Breast epithelium (tissue), 4 donors: ENCODE data around the gene ADGRF4. TPM values are rescaled to one million over a fixed set of nuclear protein-coding genes. Genes with fewer than 3 reads are reported as not detected.

Source experiments
- DNase-seq, 2 donors: peaks; one replicate each; pipeline ENCODE4 v3.0.0-alpha.2; 2019; ENCODE audit warnings: low spot score in 2 of 2
- H3K27ac ChIP-seq, 2 donors: fragments of 200-600 bp; sonication (generic) in 1 of 2; one replicate each; pipeline ENCODE4 v1.5.1; 2016 to 2019; ENCODE audit warnings: mild to moderate bottlenecking in 1 of 2
- H3K27me3 ChIP-seq, 2 donors: fragments of 200-600 bp; sonication (generic) in 1 of 2; one replicate each; pipeline versions ENCODE4 v1.5.1 to v1.6.0; 2017 to 2019; ENCODE audit warnings: control low read depth in 1 of 2, mild to moderate bottlenecking in 1 of 2
- H3K36me3 ChIP-seq: fragments of 200-600 bp; one replicate; pipeline ENCODE4 v1.5.1; 2019
- H3K4me1 ChIP-seq, 2 donors: fragments of 200-600 bp; sonication (generic); one replicate each; pipeline ENCODE4 v1.5.1; 2016 to 2019; ENCODE audit warnings: control low read depth in 1 of 2
- H3K4me3 ChIP-seq, 3 donors: fragments of 200-600 bp; sonication (generic); 1 replicate in 2 of 3; 2 replicates in 1 of 3; pipeline ENCODE4 v1.5.1; 2016 to 2019; ENCODE audit warnings: mild to moderate bottlenecking in 3 of 3, moderate library complexity in 2 of 3
- H3K9me3 ChIP-seq, 2 donors: fragments of 200-600 bp; sonication (generic) in 1 of 2; one replicate each; pipeline ENCODE4 v1.5.1; 2016 to 2019; ENCODE audit warnings: control low read depth in 1 of 2
- CTCF ChIP-seq, 3 donors: fragments of 450-650 bp; IDR thresholded peaks; one replicate each; pipeline ENCODE4 v1.5.1; 2016 to 2017; ENCODE audit warnings: antibody characterized with exemption in 3 of 3, mild to moderate bottlenecking in 3 of 3, moderate library complexity in 3 of 3
- POLR2A ChIP-seq: fragments of 450-650 bp; IDR thresholded peaks from one replicate; pipeline ENCODE4 v1.6.1; 2016; ENCODE audit warnings: antibody characterized with exemption, mild to moderate bottlenecking, moderate library complexity
- POLR2AphosphoS5 ChIP-seq, 3 donors: sonication (generic); formaldehyde crosslinking; IDR thresholded peaks; one replicate each; pipeline ENCODE4 v1.6.1; 2017; ENCODE audit warnings: antibody characterized with exemption in 3 of 3
- intact Hi-C: fragments of 100-400 bp; cut with DNase I; formaldehyde crosslinking; loops from one replicate; pipeline ENCODE4 v1.15.1; 2023; ENCODE audit warnings: low total_unique reads
- total RNA-seq, 3 donors: library from RNA; depleted of rRNA; stranded (reverse); fragments of >200 nt; gene quantifications; one replicate each; pipeline ENCODE4 v1.1.0, GENCODE V29; 2016

ADGRF4 gene
- total RNA-seq, 3 donors from 2014 or later, result 0.15 to 0.16 TPM; not detected in 1

- no peaks in the 10 kb centered on the region for H3K4me1 ChIP-seq
- no peaks in the 10 kb centered on the region for H3K27me3 ChIP-seq
- no peak overlapping the region for H3K4me3 ChIP-seq
- DNase-seq, result no peak
- TF ChIP-seq POLR2AphosphoS5 (IDR thresholded peaks at IDR 0.05), result no peak
- no peak for TF ChIP-seq CTCF (IDR thresholded peaks at IDR 0.05)
- TF ChIP-seq POLR2A, result no peak
- no peaks in the 10 kb centered on the region for H3K36me3 ChIP-seq
- H3K27ac ChIP-seq, result no peak overlapping the region
- intact Hi-C loops, result no loop called here
- no peaks in the 10 kb centered on the region for H3K9me3 ChIP-seq
These were observed 11.9 kb downstream of the ADGRF4 start for GRCh38 chr6:47710295-47710694.

GRCh38 chr6:47713200-47713599, 14.8 kb downstream of the ADGRF4 start:
- H3K4me1 ChIP-seq, result no peaks in the 10 kb centered on the region
- H3K9me3 ChIP-seq, result no peaks in the 10 kb centered on the region
- H3K36me3 ChIP-seq, result no peaks in the 10 kb centered on the region
- DNase-seq, result no peak
- TF ChIP-seq POLR2AphosphoS5 (IDR thresholded peaks at IDR 0.05), result no peak
- H3K4me3 ChIP-seq, result no peak overlapping the region
- H3K27me3 ChIP-seq, result no peaks in the 10 kb centered on the region
- intact Hi-C loops, result no loop called here
- no peak overlapping the region for H3K27ac ChIP-seq

GRCh38 chr6:47714802-47715201, 16.4 kb downstream of the ADGRF4 start:
- H3K4me3 ChIP-seq, result no peak overlapping the region
- no peaks in the 10 kb centered on the region for H3K9me3 ChIP-seq
- TF ChIP-seq CTCF (IDR thresholded peaks at IDR 0.05) (no peak), POLR2A (no peak), POLR2AphosphoS5 (IDR thresholded peaks at IDR 0.05) (no peak)
- no peaks in the 10 kb centered on the region for H3K4me1 ChIP-seq
- no peak for DNase-seq
- intact Hi-C loops, result no loop called here
- no peaks in the 10 kb centered on the region for H3K36me3 ChIP-seq
- no peaks in the 10 kb centered on the region for H3K27me3 ChIP-seq
- H3K27ac ChIP-seq, result no peak overlapping the region

GRCh38 chr6:47715782-47716181, 17.4 kb downstream of the ADGRF4 start:
- no peak for TF ChIP-seq CTCF (IDR thresholded peaks at IDR 0.05)
- no peak for TF ChIP-seq POLR2AphosphoS5 (IDR thresholded peaks at IDR 0.05)
- no peak for TF ChIP-seq POLR2A
- Histone ChIP-seq H3K4me3 (no peak overlapping the region), H3K27ac (no peak overlapping the region), H3K36me3 (no peaks in the 10 kb centered on the region), H3K27me3 (no peaks in the 10 kb centered on the region), H3K4me1 (no peaks in the 10 kb centered on the region), H3K9me3 (no peaks in the 10 kb centered on the region)
- no peak for DNase-seq
- intact Hi-C loops, result no loop called here

GRCh38 chr6:47716207-47716606, 17.8 kb downstream of the ADGRF4 start:
- intact Hi-C loops, result no loop called here
- Histone ChIP-seq H3K4me1 (no peaks in the 10 kb centered on the region), H3K4me3 (no peak overlapping the region), H3K27me3 (no peaks in the 10 kb centered on the region), H3K36me3 (no peaks in the 10 kb centered on the region), H3K27ac (no peak overlapping the region), H3K9me3 (no peaks in the 10 kb centered on the region)
- DNase-seq, result no peak
- TF ChIP-seq CTCF (IDR thresholded peaks at IDR 0.05) (no peak), POLR2AphosphoS5 (IDR thresholded peaks at IDR 0.05) (no peak), POLR2A (no peak)

GRCh38 chr6:47718571-47718970, 20.2 kb downstream of the ADGRF4 start:
- H3K36me3 ChIP-seq, result no peaks in the 10 kb centered on the region
- H3K4me1 ChIP-seq, result no peaks in the 10 kb centered on the region
- no peak for TF ChIP-seq CTCF (IDR thresholded peaks at IDR 0.05)
- no peak for TF ChIP-seq POLR2A
- no peak for TF ChIP-seq POLR2AphosphoS5 (IDR thresholded peaks at IDR 0.05)

More at GRCh38 chr6:47718571-47718970, 20.2 kb downstream of the ADGRF4 start:
- intact Hi-C loops, result no loop called here
- no peaks in the 10 kb centered on the region for H3K9me3 ChIP-seq
- H3K4me3 ChIP-seq, result no peak overlapping the region
- H3K27me3 ChIP-seq, result no peaks in the 10 kb centered on the region
- no peak overlapping the region for H3K27ac ChIP-seq
- DNase-seq, result no peak
